Neural progenitor cell (in vitro differentiated cells): ENCODE results near the gene HOXB4. TPM values are rescaled to one million over a fixed set of nuclear protein-coding genes. Genes with fewer than 3 reads are reported as not detected.

Experiments
- DNase-seq: peaks from one replicate; pipeline ENCODE4 v3.0.0-alpha.2; 2016; ENCODE audit warnings: low spot score
- H2AFZ ChIP-seq: fragments of 200-600 bp; sonication (generic); replicated peaks from 2 replicates; pipeline ENCODE4 v1.6.1; 2016; ENCODE audit warnings: antibody characterized with exemption
- H3F3A ChIP-seq: fragments of 200-600 bp; sonication (generic); 2 replicates; pipeline ENCODE4 v1.6.1; 2016; ENCODE audit warnings: antibody characterized with exemption, low read depth
- H3K27ac ChIP-seq: fragments of 200-600 bp; sonication (generic); 2 replicates; pipeline ENCODE4 v1.5.1; 2016; ENCODE audit warnings: mild to moderate bottlenecking
- H3K27me3 ChIP-seq: fragments of 200-600 bp; sonication (generic); 2 replicates; pipeline ENCODE4 v1.6.1; 2016; ENCODE audit warnings: mild to moderate bottlenecking, moderate library complexity
- H3K36me3 ChIP-seq: fragments of 200-600 bp; sonication (generic); 2 replicates; pipeline ENCODE4 v1.5.1; 2016
- H3K4me1 ChIP-seq: fragments of 200-600 bp; sonication (generic); 2 replicates; pipeline ENCODE4 v1.6.1; 2016; ENCODE audit warnings: mixed run types
- H3K4me2 ChIP-seq: fragments of 200-600 bp; sonication (generic); 2 replicates; pipeline ENCODE4 v1.6.1; 2016
- H3K4me3 ChIP-seq: fragments of 200-600 bp; sonication (generic); 2 replicates; pipeline ENCODE4 v1.5.1; 2016
- H3K79me2 ChIP-seq: fragments of 200-600 bp; sonication (generic); 2 replicates; pipeline ENCODE4 v1.6.1; 2016; ENCODE audit warnings: low read depth
- H3K9ac ChIP-seq: fragments of 200-600 bp; sonication (generic); 2 replicates; pipeline ENCODE4 v1.6.1; 2016
- H3K9me3 ChIP-seq: fragments of 200-600 bp; sonication (generic); 2 replicates; pipeline ENCODE4 v1.5.1; 2016; ENCODE audit warnings: low read depth
- H4K20me1 ChIP-seq: fragments of 200-600 bp; sonication (generic); 2 replicates; pipeline ENCODE4 v1.6.1; 2016; ENCODE audit warnings: low read depth
- H3K27ac Mint-ChIP-seq: 3 replicates; pipeline ENCODE4 v1.8.0; 2021; ENCODE audit warnings: mixed read lengths
- H3K27me3 Mint-ChIP-seq: 2 replicates; pipeline ENCODE4 v1.8.0; 2022; ENCODE audit warnings: low read depth, mild to moderate bottlenecking, inconsistent platforms, moderate library complexity, mixed read lengths; ENCODE audit not compliant: insufficient read depth
- H3K36me3 Mint-ChIP-seq: 3 replicates; pipeline ENCODE4 v1.8.0; 2021; ENCODE audit warnings: mixed read lengths
- H3K4me1 Mint-ChIP-seq: 3 replicates; pipeline ENCODE4 v1.8.0; 2021; ENCODE audit warnings: mixed read lengths
- H3K4me3 Mint-ChIP-seq: 3 replicates; pipeline ENCODE4 v1.8.0; 2021; ENCODE audit warnings: mild to moderate bottlenecking, moderate library complexity, mixed read lengths
- H3K9me3 Mint-ChIP-seq: 3 replicates; pipeline ENCODE4 v1.8.0; 2020; ENCODE audit warnings: mixed read lengths
- CTCF ChIP-seq: fragments of 200-600 bp; sonication (generic); IDR thresholded peaks from 2 replicates; pipeline ENCODE4 v1.5.1; 2017; ENCODE audit warnings: antibody characterized with exemption, mild to moderate bottlenecking
- EZH2 ChIP-seq: fragments of 200-600 bp; sonication (generic); IDR thresholded peaks from 2 replicates; pipeline ENCODE4 v1.6.1; 2017; ENCODE audit warnings: antibody characterized with exemption, mild to moderate bottlenecking, moderate library complexity
- EZH2phosphoT487 ChIP-seq: fragments of 200-600 bp; sonication (generic); IDR thresholded peaks from 2 replicates; pipeline ENCODE4 v1.6.1; 2017; ENCODE audit warnings: antibody characterized with exemption
- total RNA-seq: library from RNA; depleted of rRNA; stranded (reverse); fragments of >200 nt; gene quantifications from 2 replicates; pipeline ENCODE4 v1.2.3, GENCODE V29; 2015; ENCODE audit warnings: low replicate concordance

HOXB4 gene
- total RNA-seq, 1 donor from 2014 or later = not detected

GRCh38 chr17:48610282-48611211 is 32.4 kb upstream of the HOXB4 start, which contains the start of gene HOXB7:
Gene HOXB7 (minus strand): TSS chr17:48611017. CDS start chr17:48610918, 99 bp downstream.
- Mint-ChIP-seq H3K27ac (no peak within 1 kb of the TSS), H3K27me3 (peaks cover 92% of the 10 kb centered on the region), H3K4me3 (peak within 1 kb of the TSS; percentile 34), H3K4me1 (peaks cover 11% of the 10 kb centered on the region), H3K36me3 (no peaks in the 10 kb centered on the region), H3K9me3 (peaks cover 3% of the 10 kb centered on the region)
- Histone ChIP-seq H2AFZ (no peak within 1 kb of the TSS), H3K36me3 (no peaks in the 10 kb centered on the region), H4K20me1 (peaks cover 94% of the 10 kb centered on the region), H3K4me3 (peak within 1 kb of the TSS; percentile 3), H3K9me3 (no peaks in the 10 kb centered on the region), H3F3A (peaks cover 9% of the 10 kb centered on the region), H3K27me3 (peaks cover 100% of the 10 kb centered on the region), H3K4me2 (peak within 1 kb of the TSS; percentile 3), H3K79me2 (no peaks in the 10 kb centered on the region), H3K4me1 (no peaks in the 10 kb centered on the region), H3K27ac (no peak within 1 kb of the TSS), H3K9ac (no peak within 1 kb of the TSS)
- DNase-seq = no peak
- TF ChIP-seq EZH2phosphoT487 (peak; percentile 99), EZH2 (peak; percentile 100), CTCF (no peak)

GRCh38 chr17:48609759-48610281 is 31.7 kb upstream of the HOXB4 start:
- Mint-ChIP-seq H3K27me3 (peaks cover 92% of the 10 kb centered on the region), H3K4me1 (peaks cover 11% of the 10 kb centered on the region), H3K36me3 (no peaks in the 10 kb centered on the region), H3K4me3 (no peak overlapping the region), H3K9me3 (peaks cover 6% of the 10 kb centered on the region), H3K27ac (no peak overlapping the region)
- Histone ChIP-seq H3K4me3 (no peak overlapping the region), H4K20me1 (peaks cover 94% of the 10 kb centered on the region), H3K27ac (no peak overlapping the region), H3F3A (peaks cover 9% of the 10 kb centered on the region), H3K4me1 (no peaks in the 10 kb centered on the region), H3K36me3 (no peaks in the 10 kb centered on the region), H3K4me2 (no peak overlapping the region), H2AFZ (no peak overlapping the region), H3K79me2 (no peaks in the 10 kb centered on the region), H3K9ac (no peak overlapping the region), H3K27me3 (peaks cover 100% of the 10 kb centered on the region), H3K9me3 (no peaks in the 10 kb centered on the region)
- no peak for DNase-seq
- TF ChIP-seq EZH2phosphoT487 (no peak), EZH2 (no peak), CTCF (no peak)

DNA sequence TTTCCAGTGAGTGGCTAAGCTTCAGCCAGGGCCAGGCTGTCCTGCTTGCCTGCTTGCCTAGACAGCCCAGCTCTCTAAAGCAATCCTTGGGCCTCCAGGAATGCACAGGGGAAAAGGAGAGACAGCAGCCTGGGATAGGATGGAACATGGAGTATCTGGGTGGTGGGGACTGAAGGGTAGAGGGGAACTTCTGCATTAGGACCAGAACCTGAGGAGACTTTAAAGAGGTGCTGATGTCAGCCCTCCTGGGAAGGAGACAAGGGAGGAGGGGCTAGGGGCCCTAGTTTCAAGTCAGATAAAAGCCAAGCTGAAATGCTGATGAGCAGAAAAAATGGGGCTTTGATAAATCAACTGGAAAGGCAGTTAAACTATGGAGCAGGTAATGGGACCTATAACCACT is 30.9 kb upstream of the HOXB4 start:
- Histone ChIP-seq H3K79me2 (no peaks in the 10 kb centered on the region), H2AFZ (no peak overlapping the region), H3F3A (peaks cover 9% of the 10 kb centered on the region), H3K4me3 (no peak overlapping the region), H3K4me2 (no peak overlapping the region), H3K27me3 (peaks cover 100% of the 10 kb centered on the region), H3K9ac (no peak overlapping the region), H3K27ac (no peak overlapping the region), H3K4me1 (no peaks in the 10 kb centered on the region), H3K36me3 (no peaks in the 10 kb centered on the region), H4K20me1 (peaks cover 94% of the 10 kb centered on the region), H3K9me3 (no peaks in the 10 kb centered on the region)
- TF ChIP-seq EZH2 (no peak), CTCF (no peak)
- H3K27me3 Mint-ChIP-seq = peaks cover 92% of the 10 kb centered on the region
- peaks cover 11% of the 10 kb centered on the region for H3K4me1 Mint-ChIP-seq
- peak overlapping the region; percentile 41 for H3K4me3 Mint-ChIP-seq
- peaks cover 10% of the 10 kb centered on the region for H3K9me3 Mint-ChIP-seq
- no peak overlapping the region for H3K27ac Mint-ChIP-seq
- DNase-seq = no peak
- no peaks in the 10 kb centered on the region for H3K36me3 Mint-ChIP-seq
